ENCODE data around the gene FAM149B1. TPM values are rescaled to one million over a fixed set of nuclear protein-coding genes. Genes with fewer than 3 reads are reported as not detected.
"Not testable (repeated sequence)": the region's sequence is repeated elsewhere in the genome, so short reads cannot be mapped to it uniquely, and the experiment has no call there.

The FAM149B1 gene
- polyA plus RNA-seq, result 1 to 10 TPM; 4.0 to 4.9 (median 4.5) TPM

DNA sequence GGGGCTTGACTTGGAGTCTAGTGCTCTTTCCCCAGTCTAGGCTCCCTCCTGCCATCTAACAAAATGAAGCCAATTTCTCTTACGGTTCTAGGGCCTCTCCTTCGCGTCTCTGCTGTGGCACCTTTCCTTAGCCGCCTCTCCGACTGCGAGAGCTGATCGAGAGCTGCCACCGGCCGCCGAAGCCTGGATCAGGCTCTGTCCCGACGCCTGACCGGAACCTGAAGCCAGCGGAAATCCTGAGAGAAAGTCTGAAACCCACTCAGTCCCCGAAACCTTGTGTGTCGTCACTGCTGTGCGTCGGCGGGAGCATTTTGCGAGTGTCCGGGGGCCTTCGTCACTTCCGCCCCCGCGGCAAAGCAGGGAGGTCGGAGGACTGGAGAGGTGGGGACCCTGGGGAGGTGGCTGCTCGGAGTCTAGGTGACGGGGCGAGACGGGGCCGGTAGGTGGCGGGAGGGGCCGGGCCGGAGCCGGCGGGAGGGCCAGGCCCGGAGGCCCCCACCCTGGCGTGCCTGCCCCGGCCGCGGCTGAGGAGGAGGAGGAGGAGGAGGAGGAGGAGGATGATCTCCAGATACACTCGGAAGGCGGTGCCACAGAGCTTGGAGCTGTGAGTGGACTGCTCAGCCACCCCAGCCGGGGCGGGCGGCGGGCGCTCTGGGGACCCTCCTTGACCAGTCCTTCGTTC is at the start of gene FAM149B1, which contains the start of gene ECD:
Gene FAM149B1, plus strand, starts transcription at position 337 of the 682 bp plus-strand sequence. Its CDS starts 221 bp downstream, at position 558.
Gene ECD, minus strand, starts transcription at position 226 of the 682 bp plus-strand sequence. CDS start 4,071 bp downstream, outside the sequence.
- H3K36me3 Mint-ChIP-seq, result no peaks in the 10 kb centered on the region
- H3K27me3 Mint-ChIP-seq (ENCODE audit: low read depth in 3 of 3), result peaks cover 3 to 8% (median 7%) of the 10 kb centered on the region in 3 donors

DNA sequence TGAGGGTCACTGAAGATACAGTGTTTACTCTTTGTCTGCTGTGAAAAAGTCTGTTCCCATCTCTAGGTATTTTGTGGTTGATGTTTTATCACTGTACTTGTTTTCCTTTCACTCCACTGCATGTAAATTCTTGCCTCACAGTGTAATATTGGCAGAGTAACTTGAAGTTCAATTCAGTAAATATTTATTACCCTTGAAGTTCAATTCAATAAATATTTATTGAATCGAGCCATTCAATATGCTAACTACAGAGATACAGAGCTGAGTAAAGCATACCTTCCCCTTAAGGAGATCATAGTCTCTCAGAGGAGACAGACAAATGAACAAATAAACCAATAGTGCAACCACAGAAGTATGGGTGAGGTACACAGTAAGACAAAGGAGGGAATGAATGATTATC is 48.5 kb upstream of the FAM149B1 start:
- H3K4me1 Mint-ChIP-seq, result no peaks in the 10 kb centered on the region
- no peaks in the 10 kb centered on the region for H3K36me3 Mint-ChIP-seq
- no peaks in the 10 kb centered on the region for H3K9me3 Mint-ChIP-seq
- H3K27me3 Mint-ChIP-seq (ENCODE audit: low read depth in 3 of 3), result no peaks in the 10 kb centered on the region
- H3K4me3 Mint-ChIP-seq, result no peak overlapping the region
- no peak for DNase-seq
- no peak overlapping the region for H3K27ac Mint-ChIP-seq

More for the DNA sequence above, at the start of gene FAM149B1, which contains the start of gene ECD:
- H3K4me1 Mint-ChIP-seq, result peaks cover 34 to 47% of the 10 kb centered on the region in 2 donors
- H3K9me3 Mint-ChIP-seq, result no peaks in the 10 kb centered on the region
- peak within 1 kb of the TSS; percentile 98 to 100 (median 100) for H3K4me3 Mint-ChIP-seq
- peak within 1 kb of the TSS; percentile 99 to 100 (median 100) for H3K27ac Mint-ChIP-seq
- DNase-seq, result peak; percentile 91 to 92 (median 91)

DNA sequence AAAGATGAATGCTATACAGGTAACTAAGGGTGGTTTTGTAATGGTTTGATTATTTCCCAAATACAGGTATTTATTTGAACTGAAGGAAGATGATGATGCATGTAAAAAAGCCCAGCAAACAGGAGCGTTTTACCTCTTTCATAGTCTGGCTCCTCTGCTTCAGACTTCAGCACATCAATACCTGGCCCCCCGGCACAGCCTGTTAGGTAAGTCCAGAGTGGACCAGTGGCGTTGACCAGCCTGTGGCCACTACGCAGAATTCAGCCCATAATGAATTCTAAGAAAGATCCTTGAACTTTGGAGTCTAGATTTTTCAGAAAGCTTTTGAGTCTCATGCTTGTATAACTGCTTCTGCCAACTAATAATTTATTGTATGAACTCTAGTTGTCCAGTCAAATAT is 48.0 kb upstream of the FAM149B1 start:
- no peaks in the 10 kb centered on the region for H3K27me3 Mint-ChIP-seq (ENCODE audit: low read depth in 3 of 3)
- no peak for DNase-seq
- H3K9me3 Mint-ChIP-seq, result no peaks in the 10 kb centered on the region
- H3K27ac Mint-ChIP-seq, result no peak overlapping the region
- no peaks in the 10 kb centered on the region for H3K36me3 Mint-ChIP-seq
- no peak overlapping the region for H3K4me3 Mint-ChIP-seq
- no peaks in the 10 kb centered on the region for H3K4me1 Mint-ChIP-seq

DNA sequence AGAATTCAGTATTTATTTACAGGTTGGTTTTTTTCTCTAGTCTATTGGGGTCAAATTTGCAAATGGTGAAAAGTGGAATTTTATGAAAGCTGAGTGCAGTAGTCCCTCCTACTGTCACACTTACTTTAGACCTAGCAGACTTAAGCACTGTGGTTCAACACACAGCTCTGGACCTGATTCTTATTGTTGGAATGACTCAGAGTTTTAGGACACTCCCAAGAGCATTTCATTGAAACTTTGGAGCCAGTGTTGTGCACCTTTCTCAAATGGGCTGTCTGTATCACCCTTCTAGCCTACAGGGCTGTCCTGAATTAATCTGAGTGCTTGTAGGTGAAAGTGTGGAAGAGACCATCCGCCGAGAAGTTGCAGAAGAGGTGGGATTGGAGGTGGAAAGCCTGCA is 41.6 kb upstream of the FAM149B1 start:
- no peaks in the 10 kb centered on the region for H3K4me1 Mint-ChIP-seq
- H3K9me3 Mint-ChIP-seq, result no peaks in the 10 kb centered on the region
- no peak for DNase-seq
- H3K36me3 Mint-ChIP-seq, result peaks cover 9 to 16% (median 11%) of the 10 kb centered on the region in 3 donors
- peak overlapping the region in 2 of 6 donors; percentile 20 to 46 for H3K27ac Mint-ChIP-seq
- H3K4me3 Mint-ChIP-seq, result no peak overlapping the region
- no peaks in the 10 kb centered on the region for H3K27me3 Mint-ChIP-seq (ENCODE audit: low read depth in 3 of 3)

DNA sequence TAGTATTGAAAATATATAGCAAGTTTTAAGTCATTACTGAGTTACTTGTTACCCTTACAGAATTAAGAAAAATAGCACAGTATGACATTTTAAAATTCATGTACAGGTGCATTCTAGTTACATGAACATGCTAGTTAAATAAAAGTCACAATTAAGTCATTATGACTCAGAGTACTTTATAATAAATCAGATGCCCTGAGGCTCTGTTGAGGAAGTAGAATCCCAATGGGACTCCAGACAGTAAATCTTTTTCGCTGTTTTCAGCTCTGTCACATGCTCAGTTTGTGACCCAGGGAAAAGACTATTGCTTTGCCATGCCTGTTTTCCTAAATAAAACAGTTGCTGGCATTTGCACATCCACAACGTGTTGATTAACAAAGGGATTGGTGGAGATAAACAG is 36.6 kb upstream of the FAM149B1 start:
- H3K27ac Mint-ChIP-seq, result no peak overlapping the region
- H3K36me3 Mint-ChIP-seq, result peaks cover 25 to 32% (median 30%) of the 10 kb centered on the region in 3 donors
- H3K27me3 Mint-ChIP-seq (ENCODE audit: low read depth in 3 of 3), result no peaks in the 10 kb centered on the region
- H3K4me1 Mint-ChIP-seq, result no peaks in the 10 kb centered on the region
- no peaks in the 10 kb centered on the region for H3K9me3 Mint-ChIP-seq
- H3K4me3 Mint-ChIP-seq, result no peak overlapping the region
- no peak for DNase-seq

DNA sequence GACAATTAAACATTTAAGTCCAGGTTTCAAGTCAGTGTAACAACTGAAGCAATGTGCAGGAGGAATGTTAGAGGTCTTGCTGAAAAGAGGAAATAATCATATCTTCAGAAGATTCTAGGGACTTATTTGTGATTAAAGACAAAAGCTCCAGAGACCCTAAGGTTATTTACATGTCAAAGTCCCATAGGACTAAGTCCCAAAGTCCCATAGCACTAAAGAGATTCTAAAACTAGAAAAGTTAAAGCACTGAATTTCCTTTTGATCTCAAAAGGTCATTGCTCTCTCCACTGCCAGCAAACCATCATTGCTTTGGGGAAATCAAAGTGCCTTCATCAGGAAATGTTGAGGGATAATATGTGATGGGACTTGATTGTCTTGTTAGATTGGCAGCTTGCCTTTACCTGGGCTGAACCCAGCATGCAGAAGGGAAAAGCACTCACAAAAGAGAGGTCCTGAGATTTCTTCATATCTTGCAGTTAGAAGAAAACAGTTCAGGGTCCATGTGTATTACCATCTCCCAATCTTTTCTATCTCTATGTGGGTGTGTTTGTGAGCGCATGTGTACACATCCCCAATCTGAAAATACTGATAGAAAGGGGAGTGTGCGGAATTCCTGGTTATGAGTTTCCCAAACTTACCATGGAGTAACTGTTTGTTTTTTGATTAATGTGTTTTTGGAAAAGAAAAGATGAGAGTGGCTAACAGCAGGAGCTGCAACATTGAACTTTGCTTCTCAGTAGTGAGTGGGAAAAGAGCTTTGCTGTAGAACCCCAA is 35.8 kb upstream of the FAM149B1 start:
- H3K4me3 Mint-ChIP-seq, result no peak overlapping the region
- peaks cover 25 to 33% (median 32%) of the 10 kb centered on the region in 3 donors for H3K36me3 Mint-ChIP-seq
- no peaks in the 10 kb centered on the region for H3K27me3 Mint-ChIP-seq (ENCODE audit: low read depth in 3 of 3)
- DNase-seq, result no peak
- no peaks in the 10 kb centered on the region for H3K4me1 Mint-ChIP-seq
- no peaks in the 10 kb centered on the region for H3K9me3 Mint-ChIP-seq
- no peak overlapping the region for H3K27ac Mint-ChIP-seq

DNA sequence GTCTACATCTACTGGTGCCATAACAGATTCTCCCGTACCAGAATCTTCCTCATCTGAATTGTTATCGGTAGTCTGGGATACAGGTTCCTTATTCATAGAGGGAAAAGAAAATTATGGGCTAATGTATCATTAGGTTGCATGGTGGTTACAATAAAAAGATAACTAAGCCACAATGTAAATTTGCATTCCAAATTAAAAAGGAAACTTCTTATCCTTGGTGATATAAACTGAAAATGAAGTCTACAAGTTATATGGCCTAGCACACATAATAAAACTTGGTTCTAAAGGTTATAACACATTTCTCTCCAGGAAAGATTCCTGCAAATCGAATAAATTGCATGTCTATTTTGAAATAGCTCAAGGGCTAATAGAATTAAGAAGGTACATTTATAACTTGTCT is 33.2 kb upstream of the FAM149B1 start:
- no peak overlapping the region for H3K4me3 Mint-ChIP-seq
- no peak for DNase-seq
- H3K4me1 Mint-ChIP-seq, result no peaks in the 10 kb centered on the region
- no peaks in the 10 kb centered on the region for H3K9me3 Mint-ChIP-seq
- H3K27ac Mint-ChIP-seq, result no peak overlapping the region
- peaks cover 26 to 46% (median 40%) of the 10 kb centered on the region in 3 donors for H3K36me3 Mint-ChIP-seq
- no peaks in the 10 kb centered on the region for H3K27me3 Mint-ChIP-seq (ENCODE audit: low read depth in 3 of 3)

DNA sequence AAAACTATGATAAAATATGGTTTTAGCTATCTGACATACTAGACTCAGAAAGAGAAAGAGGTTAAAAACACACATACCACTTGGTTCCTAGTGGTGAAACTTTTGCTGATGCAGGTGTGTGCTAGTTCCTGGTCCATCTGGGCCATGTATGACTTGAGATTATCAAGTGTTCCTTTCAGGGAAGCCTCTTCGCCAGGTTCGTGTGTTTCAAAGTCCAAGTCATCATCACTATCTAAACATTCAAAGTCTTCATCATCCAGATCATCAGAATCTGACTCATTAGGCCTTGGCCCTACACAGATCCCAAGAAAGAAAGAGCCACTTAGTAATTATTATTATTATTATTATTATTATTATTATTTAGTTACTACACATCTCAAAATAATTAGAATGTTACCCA is 31.3 kb upstream of the FAM149B1 start:
- Mint-ChIP-seq H3K4me1 (no peaks in the 10 kb centered on the region), H3K27ac (no peak overlapping the region), H3K9me3 (no peaks in the 10 kb centered on the region), H3K4me3 (no peak overlapping the region), H3K36me3 (peaks cover 24 to 43% (median 35%) of the 10 kb centered on the region in 3 donors), H3K27me3 (ENCODE audit: low read depth in 3 of 3) (no peaks in the 10 kb centered on the region)
- DNase-seq, result no peak

DNA sequence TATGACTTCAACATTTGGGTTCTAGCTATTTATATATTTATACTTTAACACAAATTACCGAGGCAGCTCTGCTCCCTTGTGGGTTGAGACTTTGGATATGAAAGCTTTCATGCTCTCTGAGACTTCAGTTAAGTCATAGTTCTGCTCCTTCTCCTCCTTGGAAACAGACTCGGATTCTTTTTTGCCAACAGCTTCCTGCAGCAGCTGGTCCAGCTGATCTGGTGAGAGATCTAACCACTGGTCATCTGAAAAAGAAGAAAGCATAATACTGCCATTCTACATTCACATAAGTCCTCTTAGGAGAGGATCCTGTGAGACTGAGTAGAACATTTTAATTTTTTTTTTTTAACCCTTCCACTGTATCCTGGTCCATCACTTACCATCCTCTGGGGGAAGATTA is 28.7 kb upstream of the FAM149B1 start:
- Mint-ChIP-seq H3K27ac (no peak overlapping the region), H3K9me3 (no peaks in the 10 kb centered on the region), H3K4me1 (no peaks in the 10 kb centered on the region), H3K36me3 (peaks cover 19 to 47% (median 31%) of the 10 kb centered on the region in 3 donors), H3K27me3 (ENCODE audit: low read depth in 3 of 3) (no peaks in the 10 kb centered on the region), H3K4me3 (no peak overlapping the region)
- DNase-seq, result no peak

DNA sequence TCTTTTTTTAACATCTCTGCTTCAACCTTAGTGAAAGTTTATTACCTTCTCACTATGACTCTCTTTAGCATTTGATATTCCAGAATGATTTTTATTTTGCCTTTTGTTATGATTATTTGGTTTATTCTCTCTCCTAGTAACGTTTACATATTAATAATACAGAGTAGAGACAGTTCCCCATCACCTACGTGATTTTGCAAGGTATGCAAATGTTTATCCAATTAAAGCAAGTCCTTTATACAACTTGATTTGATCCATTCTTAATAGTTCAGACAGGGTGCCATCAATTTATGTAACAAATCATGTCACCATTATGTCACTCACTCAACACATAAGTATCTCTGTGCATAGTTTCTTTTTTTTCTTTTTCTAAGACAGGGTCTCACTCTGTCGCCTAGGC is 26.3 kb upstream of the FAM149B1 start:
- DNase-seq, result no peak
- H3K27me3 Mint-ChIP-seq (ENCODE audit: low read depth in 3 of 3), result no peaks in the 10 kb centered on the region
- no peak overlapping the region for H3K27ac Mint-ChIP-seq
- H3K9me3 Mint-ChIP-seq, result no peaks in the 10 kb centered on the region
- H3K36me3 Mint-ChIP-seq, result peaks cover 19 to 40% (median 29%) of the 10 kb centered on the region in 3 donors
- H3K4me3 Mint-ChIP-seq, result no peak overlapping the region
- no peaks in the 10 kb centered on the region for H3K4me1 Mint-ChIP-seq

DNA sequence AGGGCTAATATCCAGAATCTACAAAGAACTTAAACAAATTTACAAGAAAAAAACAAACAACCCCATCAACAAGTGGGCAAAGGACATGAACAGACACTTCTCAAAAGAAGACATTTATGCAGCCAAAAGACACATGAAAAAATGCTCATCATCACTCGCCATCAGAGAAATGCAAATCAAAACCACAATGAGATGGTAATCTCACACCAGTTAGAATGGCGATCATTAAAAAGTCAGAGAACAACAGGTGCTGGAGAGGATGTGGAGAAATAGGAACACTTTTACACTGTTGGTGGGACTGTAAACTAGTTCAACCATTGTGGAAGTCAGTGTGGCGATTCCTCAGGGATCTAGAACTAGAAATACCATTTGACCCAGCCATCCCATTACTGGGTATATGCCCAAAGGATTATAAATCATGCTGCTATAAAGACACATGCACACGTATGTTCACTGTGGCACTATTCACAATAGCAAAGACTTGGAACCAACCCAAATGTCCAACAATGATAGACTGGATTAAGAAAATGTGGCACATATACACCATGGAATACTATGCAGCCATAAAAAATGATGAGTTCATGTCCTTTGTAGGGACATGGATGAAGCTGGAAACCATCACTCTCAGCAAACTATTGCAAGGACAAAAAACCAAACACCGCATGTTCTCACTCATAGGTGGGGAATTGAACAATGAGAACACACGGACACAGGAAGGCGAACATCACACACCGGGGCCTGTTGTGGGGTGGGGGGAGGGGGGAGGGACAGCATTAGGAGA is 17.1 kb upstream of the FAM149B1 start:
- peaks cover 25 to 36% (median 32%) of the 10 kb centered on the region in 3 donors for H3K36me3 Mint-ChIP-seq
- not testable (repeated sequence) for H3K4me1 Mint-ChIP-seq; H3K27me3 Mint-ChIP-seq (ENCODE audit: low read depth in 3 of 3)

DNA sequence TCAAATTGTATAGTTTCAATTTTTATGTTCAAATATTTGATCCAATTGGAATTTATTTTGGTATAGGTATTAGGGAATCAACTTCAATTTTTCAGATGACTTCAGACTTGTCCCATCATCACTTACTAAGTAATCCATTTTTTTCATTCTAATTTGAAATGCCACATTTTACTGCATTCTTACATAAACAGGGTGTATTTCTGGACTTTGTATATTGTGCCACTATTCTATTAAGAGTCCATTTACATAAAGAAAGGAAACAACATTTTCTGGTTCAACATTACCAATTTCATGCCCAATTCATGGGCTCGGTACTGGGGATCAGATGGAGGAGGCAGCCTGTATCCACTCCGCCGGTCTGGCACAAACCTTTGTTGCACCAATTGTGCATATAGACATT is 15.9 kb upstream of the FAM149B1 start:
- no peak for DNase-seq
- peaks cover 32 to 45% (median 36%) of the 10 kb centered on the region in 3 donors for H3K36me3 Mint-ChIP-seq
- peaks cover 0 to 6% (median 0%) of the 10 kb centered on the region in 3 donors for H3K27me3 Mint-ChIP-seq (ENCODE audit: low read depth in 3 of 3)
- no peak overlapping the region for H3K4me3 Mint-ChIP-seq
- no peaks in the 10 kb centered on the region for H3K9me3 Mint-ChIP-seq
- H3K27ac Mint-ChIP-seq, result no peak overlapping the region
- H3K4me1 Mint-ChIP-seq, result peaks cover 0 to 3% of the 10 kb centered on the region in 2 donors

More for the DNA sequence above, 17.1 kb upstream of the FAM149B1 start:
- H3K4me3 Mint-ChIP-seq, H3K9me3 Mint-ChIP-seq, DNase-seq, H3K27ac Mint-ChIP-seq: not testable (repeated sequence)

DNA sequence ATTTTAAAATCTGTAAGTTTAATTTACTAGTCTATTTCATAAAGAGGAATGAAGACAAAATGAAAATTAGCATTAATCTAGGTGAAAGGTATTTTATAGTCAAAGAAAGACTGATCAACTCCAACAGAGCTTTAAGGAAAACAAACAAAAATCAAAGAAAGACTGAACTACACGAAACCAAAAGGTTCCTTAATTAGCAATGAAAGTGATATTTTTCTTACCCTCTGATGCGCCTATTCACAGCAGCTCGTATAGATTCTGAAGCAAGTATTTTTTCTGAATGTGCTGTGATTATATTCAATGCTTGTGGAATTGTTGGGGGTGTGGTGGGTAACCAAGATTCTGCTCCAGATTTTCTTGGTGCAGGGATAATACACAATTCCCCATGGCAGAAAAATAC is 11.9 kb upstream of the FAM149B1 start:
- Mint-ChIP-seq H3K4me1 (peaks cover 3 to 14% of the 10 kb centered on the region in 2 donors), H3K27ac (no peak overlapping the region), H3K4me3 (no peak overlapping the region), H3K27me3 (ENCODE audit: low read depth in 3 of 3) (peaks cover 0 to 6% (median 0%) of the 10 kb centered on the region in 3 donors), H3K36me3 (peaks cover 26 to 35% (median 27%) of the 10 kb centered on the region in 3 donors), H3K9me3 (no peaks in the 10 kb centered on the region)
- no peak for DNase-seq
